Measurements from ENCODE around the gene ZBTB47. TPM values are rescaled to one million over a fixed set of nuclear protein-coding genes. Genes with fewer than 3 reads are reported as not detected.

The ZBTB47 gene
- total RNA-seq, 1 experiment from 2014 or later = 8.1 TPM

GRCh38 chr3:42712688-42713372, 59.3 kb downstream of the ZBTB47 start:
- TF ChIP-seq, protein P1, sequence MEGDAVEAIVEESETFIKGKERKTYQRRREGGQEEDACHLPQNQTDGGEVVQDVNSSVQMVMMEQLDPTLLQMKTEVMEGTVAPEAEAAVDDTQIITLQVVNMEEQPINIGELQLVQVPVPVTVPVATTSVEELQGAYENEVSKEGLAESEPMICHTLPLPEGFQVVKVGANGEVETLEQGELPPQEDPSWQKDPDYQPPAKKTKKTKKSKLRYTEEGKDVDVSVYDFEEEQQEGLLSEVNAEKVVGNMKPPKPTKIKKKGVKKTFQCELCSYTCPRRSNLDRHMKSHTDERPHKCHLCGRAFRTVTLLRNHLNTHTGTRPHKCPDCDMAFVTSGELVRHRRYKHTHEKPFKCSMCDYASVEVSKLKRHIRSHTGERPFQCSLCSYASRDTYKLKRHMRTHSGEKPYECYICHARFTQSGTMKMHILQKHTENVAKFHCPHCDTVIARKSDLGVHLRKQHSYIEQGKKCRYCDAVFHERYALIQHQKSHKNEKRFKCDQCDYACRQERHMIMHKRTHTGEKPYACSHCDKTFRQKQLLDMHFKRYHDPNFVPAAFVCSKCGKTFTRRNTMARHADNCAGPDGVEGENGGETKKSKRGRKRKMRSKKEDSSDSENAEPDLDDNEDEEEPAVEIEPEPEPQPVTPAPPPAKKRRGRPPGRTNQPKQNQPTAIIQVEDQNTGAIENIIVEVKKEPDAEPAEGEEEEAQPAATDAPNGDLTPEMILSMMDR (conservative IDR thresholded peaks at IDR 0.05) = no peak
- DNase-seq = no peak
- no peaks in the 10 kb centered on the region for H3F3A ChIP-seq (ENCODE audit: insufficient read depth, low read depth)
- H3K4me2 ChIP-seq = no peak overlapping the region
- H2AFZ ChIP-seq = no peak overlapping the region
- H3K27ac ChIP-seq = no peak overlapping the region
- no peaks in the 10 kb centered on the region for H3K9me3 ChIP-seq (ENCODE audit: insufficient read depth, low read depth)
- no peaks in the 10 kb centered on the region for H3K9me2 ChIP-seq (ENCODE audit: insufficient read depth)
- no peaks in the 10 kb centered on the region for H4K20me1 ChIP-seq (ENCODE audit: insufficient read depth)
- no peaks in the 10 kb centered on the region for H3K79me2 ChIP-seq (ENCODE audit: low read depth)
- no peaks in the 10 kb centered on the region for H3K4me1 ChIP-seq (replicated peaks; ENCODE audit: insufficient read depth)
- BruUV-seq (replicated peaks) = no TSS peak
- H3K4me3 ChIP-seq = no peak overlapping the region
- POLR2A ChIA-PET (ENCODE audit: unreplicated experiment) = no interaction called here
- H3K36me3 ChIP-seq (ENCODE audit: low read depth) = no peaks in the 10 kb centered on the region
- no peaks in the 10 kb centered on the region for H3K27me3 ChIP-seq (ENCODE audit: insufficient read depth, low read depth)
- CTCF ChIA-PET = no interaction called here
- intact Hi-C loops (cut with micrococcal nuclease; ENCODE audit: unreplicated experiment) = no loop called here

DNA sequence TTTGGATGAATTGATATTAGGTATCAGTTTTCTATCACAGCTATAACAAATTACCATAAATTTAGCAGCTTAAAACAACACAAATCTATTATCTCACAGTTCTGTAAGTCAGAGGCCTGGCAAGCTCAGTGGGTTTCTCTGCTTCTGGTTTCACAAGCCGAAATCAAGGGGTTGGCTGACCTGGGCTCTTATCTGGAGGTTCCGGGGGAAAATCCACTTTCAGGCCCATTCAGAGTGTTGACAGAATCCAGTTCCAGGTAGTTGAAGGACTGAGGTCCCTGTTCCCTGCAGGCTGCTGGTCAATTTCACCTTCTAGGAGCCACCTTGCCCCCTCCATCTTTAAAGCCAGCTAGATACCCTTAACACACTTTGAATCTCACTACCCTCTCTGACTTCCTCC, 60.2 kb downstream of the ZBTB47 start:
- H3K79me2 ChIP-seq (ENCODE audit: low read depth) = no peaks in the 10 kb centered on the region
- BruUV-seq (replicated peaks) = no TSS peak
- no peak overlapping the region for H3K4me2 ChIP-seq
- DNase-seq = no peak
- no peaks in the 10 kb centered on the region for H4K20me1 ChIP-seq (ENCODE audit: insufficient read depth)
- no peaks in the 10 kb centered on the region for H3K27me3 ChIP-seq (ENCODE audit: insufficient read depth, low read depth)
- H3K27ac ChIP-seq = no peak overlapping the region
- H3K36me3 ChIP-seq (ENCODE audit: low read depth) = no peaks in the 10 kb centered on the region
- H3K9me2 ChIP-seq (ENCODE audit: insufficient read depth) = no peaks in the 10 kb centered on the region
- POLR2A ChIA-PET (ENCODE audit: unreplicated experiment) = no interaction called here
- no peak overlapping the region for H2AFZ ChIP-seq
- H3K4me3 ChIP-seq = no peak overlapping the region
- intact Hi-C loops (cut with micrococcal nuclease; ENCODE audit: unreplicated experiment) = no loop called here
- no peaks in the 10 kb centered on the region for H3K4me1 ChIP-seq (replicated peaks; ENCODE audit: insufficient read depth)
- CTCF ChIA-PET = no interaction called here
- H3K9me3 ChIP-seq (ENCODE audit: insufficient read depth, low read depth) = no peaks in the 10 kb centered on the region
- no peaks in the 10 kb centered on the region for H3F3A ChIP-seq (ENCODE audit: insufficient read depth, low read depth)
- TF ChIP-seq, protein P1 (conservative IDR thresholded peaks at IDR 0.05) = no peak
- no peak for TF ChIP-seq EZH2 (IDR thresholded peaks at IDR 0.05; ENCODE audit: low read depth)

GRCh38 chr3:42714171-42714852, 60.8 kb downstream of the ZBTB47 start:
- Histone ChIP-seq H3K9me2 (ENCODE audit: insufficient read depth) (no peaks in the 10 kb centered on the region), H3K27ac (no peak overlapping the region), H3K4me3 (no peak overlapping the region), H2AFZ (no peak overlapping the region), H3K27me3 (ENCODE audit: insufficient read depth, low read depth) (no peaks in the 10 kb centered on the region), H3K4me1 (replicated peaks; ENCODE audit: insufficient read depth) (no peaks in the 10 kb centered on the region), H3K4me2 (no peak overlapping the region), H3K79me2 (ENCODE audit: low read depth) (no peaks in the 10 kb centered on the region), H4K20me1 (ENCODE audit: insufficient read depth) (no peaks in the 10 kb centered on the region), H3F3A (ENCODE audit: insufficient read depth, low read depth) (no peaks in the 10 kb centered on the region), H3K9me3 (ENCODE audit: insufficient read depth, low read depth) (no peaks in the 10 kb centered on the region), H3K36me3 (ENCODE audit: low read depth) (no peaks in the 10 kb centered on the region)
- intact Hi-C loops (cut with micrococcal nuclease; ENCODE audit: unreplicated experiment) = no loop called here
- no peak for DNase-seq
- TF ChIP-seq, protein P1 (conservative IDR thresholded peaks at IDR 0.05) = no peak
- no peak for TF ChIP-seq EZH2 (IDR thresholded peaks at IDR 0.05; ENCODE audit: low read depth)
- no TSS peak for BruUV-seq (replicated peaks)
- ChIA-PET CTCF (no interaction called here), POLR2A (ENCODE audit: unreplicated experiment) (no interaction called here)

Other genes starting within 250 kb of the ZBTB47 start
- not detected in 2 replicates for gene LYZL4, start 243.1 kb upstream of the ZBTB47 start, total RNA-seq (2021)
- 19.7 and 23.9 TPM in 2 replicates for gene VIPR1, start 151.1 kb upstream of the ZBTB47 start, total RNA-seq (2021)
- gene SEC22C, start 71.7 kb upstream of the ZBTB47 start, total RNA-seq (2021) = 38.1 and 42.4 TPM in 2 replicates
- gene SS18L2, start 62.8 kb upstream of the ZBTB47 start, total RNA-seq (2021) = 28.8 and 34.5 TPM in 2 replicates
- gene NKTR, start 53.0 kb upstream of the ZBTB47 start, total RNA-seq (2021) = 66.0 and 70.5 TPM in 2 replicates
- gene KLHL40, start 31.8 kb downstream of the ZBTB47 start, total RNA-seq (2021) = not detected in 2 replicates
- not detected in 2 replicates for gene HHATL, start 49.1 kb downstream of the ZBTB47 start, total RNA-seq (2021)
- gene CCDC13, start 119.6 kb downstream of the ZBTB47 start, total RNA-seq (2021) = 0.41 TPM in 1 of 2 replicates, not detected in the other
- 48.2 and 69.7 TPM in 2 replicates for gene HIGD1A, start 150.8 kb downstream of the ZBTB47 start, total RNA-seq (2021)
- 1.0 and 2.9 TPM in 2 replicates for gene ACKR2, start 155.7 kb downstream of the ZBTB47 start, total RNA-seq (2021)
- gene CYP8B1, start 222.2 kb downstream of the ZBTB47 start, total RNA-seq (2021) = not detected in 2 replicates